Measurements from ENCODE around the gene ENPP1.
"Not testable (repeated sequence)": the region's sequence is repeated elsewhere in the genome, so short reads cannot be mapped to it uniquely, and the experiment has no call there.

Gene ENPP1

DNA sequence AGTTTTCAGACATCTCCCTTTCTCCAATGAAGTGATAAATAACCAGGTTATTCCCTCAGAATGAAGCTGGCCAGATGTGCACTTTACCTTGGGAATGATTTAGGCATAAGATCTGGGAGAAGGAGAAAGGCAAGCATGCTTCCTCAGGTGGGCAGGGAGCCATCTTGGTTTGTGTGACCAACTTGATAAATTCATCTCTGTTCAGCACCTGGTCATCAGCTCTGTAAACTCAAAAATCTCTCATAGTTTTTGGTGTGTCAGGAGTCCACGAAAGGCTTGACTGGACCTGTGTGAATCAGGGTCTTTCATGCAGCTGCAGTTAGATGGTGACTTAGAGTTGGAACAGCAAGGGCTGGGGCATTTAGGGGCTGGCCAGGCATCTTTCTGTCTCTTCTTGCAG lies 24.5 kb downstream of the ENPP1 start:
- DNase-seq: no peak

GRCh38 chr6:131838051-131838450 lies 30.2 kb downstream of the ENPP1 start:
- DNase-seq: no peak

GRCh38 chr6:131839388-131839787 lies 31.6 kb downstream of the ENPP1 start:
- DNase-seq: no peak

DNA sequence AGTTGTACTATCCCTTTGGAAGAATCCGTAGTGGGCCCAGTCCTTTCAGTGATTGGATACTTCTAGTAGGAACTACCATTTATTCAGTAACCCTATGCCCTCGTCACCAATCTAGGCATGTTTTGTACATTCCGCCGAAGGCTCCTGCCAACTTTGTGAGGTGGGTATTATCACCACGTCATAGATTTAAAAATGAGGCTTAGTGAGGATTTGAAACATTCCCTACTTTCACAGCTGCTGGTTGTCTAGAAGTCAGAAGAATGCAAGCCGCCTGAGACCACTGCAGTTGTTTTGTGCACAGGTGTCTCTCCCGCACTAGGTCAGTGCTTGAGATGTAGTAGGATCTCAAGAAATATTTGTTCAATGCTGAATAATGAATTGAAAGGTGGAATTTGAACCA lies 32.6 kb downstream of the ENPP1 start:
- no peak for DNase-seq

DNA sequence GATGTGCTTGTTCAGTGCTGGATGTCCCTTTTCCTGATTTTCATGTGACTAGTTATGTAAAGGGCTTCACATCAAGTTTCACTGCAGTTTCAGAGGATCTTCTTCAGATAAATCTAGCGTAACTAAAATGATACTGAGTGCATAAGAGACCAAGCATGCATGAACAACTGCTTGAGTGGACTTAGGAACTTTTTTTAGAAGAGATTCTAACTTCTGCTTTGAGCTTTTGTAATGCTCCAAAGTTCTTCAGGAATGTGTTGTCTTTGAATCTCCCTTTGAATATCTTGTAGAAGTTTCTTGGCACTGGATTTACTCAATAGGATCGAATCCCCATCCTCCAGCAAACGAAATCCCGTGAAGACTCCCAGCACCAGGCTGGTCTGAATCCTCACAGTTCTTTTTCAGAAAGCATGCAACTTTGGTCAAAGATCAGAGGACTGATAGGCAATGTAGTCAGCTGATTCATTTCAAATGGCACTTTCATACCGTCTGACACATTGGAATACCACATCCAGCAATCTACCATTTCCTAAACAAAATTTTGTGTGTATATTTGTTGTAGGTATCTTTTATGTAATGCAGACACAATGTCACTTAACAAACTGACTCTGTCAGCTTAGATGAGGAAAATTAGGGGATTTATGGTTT lies 33.2 kb downstream of the ENPP1 start:
- DNase-seq: no peak

- no peak for DNase-seq
Observed at GRCh38 chr6:131843768-131844167, 35.9 kb downstream of the ENPP1 start.

DNA sequence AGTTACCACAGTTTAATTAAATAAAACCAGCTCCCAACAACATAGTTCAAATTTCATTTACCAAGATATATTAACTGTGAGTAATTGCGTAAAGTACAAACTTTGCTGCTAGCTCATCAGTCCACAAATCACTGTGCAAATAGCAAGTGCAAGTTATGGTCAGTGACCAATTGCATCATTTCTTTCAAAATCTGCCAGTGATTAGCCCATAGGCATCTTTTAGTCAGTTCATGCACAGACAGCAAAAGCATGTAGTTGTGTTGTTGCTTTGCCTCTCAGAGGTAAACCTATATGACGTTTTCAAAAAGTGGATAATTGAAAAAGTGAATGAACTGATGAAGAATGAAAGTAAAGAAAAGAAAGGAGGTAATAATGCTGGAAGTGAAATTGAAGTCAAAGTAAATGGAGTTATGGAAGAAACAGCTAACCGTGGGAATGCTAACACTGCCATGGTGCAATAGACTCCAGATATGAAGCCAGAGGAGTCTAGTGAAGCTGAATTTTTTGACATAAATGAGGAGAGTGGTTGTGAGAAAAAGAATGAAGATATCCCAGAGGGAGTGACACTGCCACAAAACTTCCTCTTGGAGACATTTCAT lies 36.5 kb downstream of the ENPP1 start:
- no peak for DNase-seq

GRCh38 chr6:131846023-131846663 lies 38.3 kb downstream of the ENPP1 start:
- DNase-seq: no peak

DNA sequence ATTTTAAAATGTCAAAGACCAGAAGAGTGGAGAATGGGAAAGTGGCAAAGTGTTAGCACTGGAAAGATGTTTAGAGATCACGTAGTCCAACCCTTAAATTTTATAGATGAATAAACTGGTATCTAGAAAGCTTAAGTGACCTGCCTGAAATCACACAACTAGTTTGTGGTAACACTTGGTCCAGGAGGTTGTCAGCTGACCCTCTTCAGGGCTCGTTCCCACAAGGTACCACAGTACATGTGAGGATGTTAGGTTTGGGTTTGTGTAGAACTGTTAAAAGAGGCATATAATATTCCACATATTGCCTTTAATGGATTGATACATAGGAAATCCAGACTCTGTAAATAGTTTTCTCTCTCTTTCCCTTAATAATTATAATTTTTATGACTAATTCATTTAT lies 39.1 kb downstream of the ENPP1 start:
- DNase-seq: no peak

GRCh38 chr6:131849799-131850198 lies 42.0 kb downstream of the ENPP1 start:
- no peak for DNase-seq

GRCh38 chr6:131851049-131851769 lies 43.4 kb downstream of the ENPP1 start:
- no peak for DNase-seq

GRCh38 chr6:131852200-131852599 lies 44.4 kb downstream of the ENPP1 start:
- DNase-seq: no peak

GRCh38 chr6:131854803-131855202 lies 47.0 kb downstream of the ENPP1 start:
- DNase-seq: no peak

DNA sequence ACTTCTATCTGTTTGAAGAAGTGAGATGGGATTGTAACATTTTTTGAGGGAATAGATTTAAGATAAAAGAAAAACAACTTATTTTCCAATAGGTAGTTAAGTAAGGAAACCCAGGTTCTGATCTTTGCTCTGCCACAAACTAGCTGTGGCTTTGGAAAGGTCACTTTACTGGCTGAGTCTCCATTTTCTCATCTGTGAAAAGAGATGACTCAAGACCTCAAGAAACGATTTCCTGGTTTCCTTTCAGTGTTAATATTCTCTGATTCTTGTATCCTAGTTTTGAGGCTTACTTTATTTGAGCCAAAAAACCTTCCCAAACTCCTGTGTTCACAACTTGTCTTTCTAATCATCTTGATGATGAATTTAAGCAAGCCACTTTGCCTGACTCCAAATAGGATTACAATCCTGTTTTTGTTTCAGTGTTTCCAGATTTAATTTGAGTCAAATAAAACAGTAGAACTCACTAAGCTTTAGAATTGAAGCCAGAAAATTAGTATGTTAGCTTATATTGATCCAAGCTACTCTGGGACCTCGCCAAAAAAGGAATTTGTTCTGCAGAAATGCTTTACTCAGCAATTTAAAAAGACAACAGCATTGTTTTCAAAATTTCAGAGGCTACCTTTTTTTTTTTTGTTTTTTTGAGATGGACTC lies 51.1 kb downstream of the ENPP1 start:
- DNase-seq: no peak

DNA sequence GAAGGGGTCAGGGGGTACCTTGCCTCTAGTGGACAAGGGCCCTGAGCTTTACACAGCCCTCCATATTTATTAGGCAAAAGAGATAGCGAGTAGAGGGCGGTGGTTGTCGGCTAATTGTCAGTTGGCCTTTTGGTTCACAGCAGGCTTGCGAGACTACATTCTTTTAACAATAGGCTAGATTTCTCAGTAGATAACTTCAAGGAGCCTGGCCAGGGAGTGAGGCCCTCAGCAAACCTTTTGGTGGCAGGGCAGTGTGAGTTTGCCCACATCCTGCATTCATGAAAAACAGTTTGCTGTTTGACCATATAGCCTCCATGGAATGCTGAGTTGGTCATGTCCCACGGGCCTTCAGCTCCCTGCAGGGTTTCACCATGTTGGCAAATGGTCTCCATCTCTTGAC lies 51.8 kb downstream of the ENPP1 start:
- not testable (repeated sequence) for DNase-seq

DNA sequence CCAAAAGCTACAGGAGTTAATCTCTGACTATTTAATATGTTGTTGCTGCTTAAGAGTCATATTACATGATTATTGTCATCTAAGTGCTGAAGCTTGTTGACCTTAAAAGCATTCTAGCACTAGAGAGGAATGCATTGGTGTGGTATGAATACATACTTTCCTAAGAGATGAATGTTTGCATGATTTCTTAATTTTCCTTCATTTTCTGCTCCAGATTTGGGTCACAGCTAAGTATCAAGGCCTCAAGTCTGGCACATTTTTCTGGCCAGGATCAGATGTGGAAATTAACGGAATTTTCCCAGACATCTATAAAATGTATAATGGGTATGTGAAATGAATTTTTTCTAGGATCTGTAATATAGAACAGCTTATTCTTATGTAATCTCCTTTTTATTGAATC lies 53.6 kb downstream of the ENPP1 start:
- no peak for DNase-seq

DNA sequence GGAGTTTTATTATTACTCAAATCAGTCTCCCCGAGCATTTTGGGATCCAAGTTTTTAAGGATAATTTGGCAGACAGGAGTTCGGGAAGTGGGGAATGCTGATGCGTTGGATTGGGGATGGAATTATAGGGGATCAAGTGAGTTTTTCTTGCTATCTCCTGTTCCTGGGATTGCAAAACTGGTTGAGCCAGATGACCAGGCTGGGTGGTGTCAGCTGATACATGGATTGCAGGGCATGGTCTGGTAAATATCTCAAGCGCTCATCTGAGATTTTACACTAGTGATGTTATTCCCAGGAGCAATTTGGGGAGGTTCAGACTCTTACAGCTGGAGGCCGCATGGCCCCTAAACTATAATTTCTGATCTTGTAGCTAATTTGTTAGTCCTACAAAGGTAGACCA lies 54.7 kb downstream of the ENPP1 start:
- no peak for DNase-seq

DNA sequence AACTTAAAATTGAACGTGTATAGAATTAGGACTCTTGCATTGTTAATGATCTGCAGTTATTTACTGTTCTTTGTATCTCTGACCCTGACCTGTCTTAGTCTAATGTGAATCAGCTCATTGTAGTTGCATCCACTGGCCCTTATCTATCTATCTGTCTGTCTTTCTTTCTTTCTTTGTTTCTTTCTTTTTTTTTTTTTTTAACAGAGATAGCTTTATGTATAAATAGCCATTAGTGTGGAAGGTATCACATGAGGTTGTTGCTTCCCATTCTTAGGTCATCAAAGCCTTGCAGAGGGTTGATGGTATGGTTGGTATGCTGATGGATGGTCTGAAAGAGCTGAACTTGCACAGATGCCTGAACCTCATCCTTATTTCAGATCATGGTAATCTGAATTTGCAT lies 59.9 kb downstream of the ENPP1 start:
- no peak for DNase-seq

DNA sequence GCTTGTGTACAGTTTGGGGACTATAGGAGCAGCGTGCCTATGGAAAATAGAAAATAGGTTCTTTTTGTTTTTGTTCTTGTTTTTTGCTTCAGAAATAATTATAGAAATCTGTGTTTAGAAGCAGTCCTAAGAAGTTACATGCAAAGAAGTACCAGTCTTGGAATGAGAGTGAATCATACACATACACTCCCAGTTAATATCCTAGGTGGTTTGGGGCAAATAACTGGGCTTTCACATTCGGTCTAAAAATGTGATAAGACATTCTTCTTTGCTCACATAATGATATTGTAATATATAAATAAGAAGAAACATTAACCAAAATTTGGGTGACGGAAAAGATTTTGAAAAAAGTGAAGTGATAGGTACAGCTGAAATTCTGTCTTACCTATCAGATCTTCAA lies 61.0 kb downstream of the ENPP1 start:
- DNase-seq: no peak

DNA sequence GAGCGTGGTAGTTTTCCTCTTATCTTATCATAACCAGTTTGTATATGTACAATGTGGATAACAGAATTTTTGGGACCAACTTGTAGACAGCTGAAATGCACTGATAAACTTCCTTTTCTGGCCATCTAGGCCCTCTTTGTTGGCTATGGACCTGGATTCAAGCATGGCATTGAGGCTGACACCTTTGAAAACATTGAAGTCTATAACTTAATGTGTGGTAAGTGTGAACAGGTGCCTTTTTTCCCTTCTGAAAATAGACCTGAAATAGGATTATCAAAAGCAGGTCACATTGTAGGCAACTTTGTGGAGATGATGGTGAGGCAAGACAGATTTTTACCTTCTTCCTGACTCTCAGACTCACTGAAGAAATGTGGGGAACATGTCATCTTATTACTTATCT lies 67.8 kb downstream of the ENPP1 start:
- no peak for DNase-seq

DNA sequence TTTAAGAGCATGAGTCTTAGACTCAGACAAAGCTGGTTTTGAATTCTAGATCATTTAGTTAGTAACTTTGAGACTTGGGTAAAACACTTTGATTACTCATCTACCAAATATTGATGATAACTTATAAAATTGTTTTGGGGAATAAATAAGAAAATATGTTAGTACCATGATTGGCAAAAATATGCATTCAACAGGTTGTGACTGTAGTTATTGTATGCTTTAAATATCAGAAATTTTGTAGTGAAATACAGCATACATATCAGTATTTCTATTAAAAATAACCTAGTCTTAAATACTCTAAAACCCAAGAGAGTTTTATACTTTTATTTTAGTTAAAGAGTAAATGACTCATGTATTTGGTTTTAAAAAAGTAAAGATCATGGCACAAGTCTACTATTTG lies 68.7 kb downstream of the ENPP1 start:
- no peak for DNase-seq

DNA sequence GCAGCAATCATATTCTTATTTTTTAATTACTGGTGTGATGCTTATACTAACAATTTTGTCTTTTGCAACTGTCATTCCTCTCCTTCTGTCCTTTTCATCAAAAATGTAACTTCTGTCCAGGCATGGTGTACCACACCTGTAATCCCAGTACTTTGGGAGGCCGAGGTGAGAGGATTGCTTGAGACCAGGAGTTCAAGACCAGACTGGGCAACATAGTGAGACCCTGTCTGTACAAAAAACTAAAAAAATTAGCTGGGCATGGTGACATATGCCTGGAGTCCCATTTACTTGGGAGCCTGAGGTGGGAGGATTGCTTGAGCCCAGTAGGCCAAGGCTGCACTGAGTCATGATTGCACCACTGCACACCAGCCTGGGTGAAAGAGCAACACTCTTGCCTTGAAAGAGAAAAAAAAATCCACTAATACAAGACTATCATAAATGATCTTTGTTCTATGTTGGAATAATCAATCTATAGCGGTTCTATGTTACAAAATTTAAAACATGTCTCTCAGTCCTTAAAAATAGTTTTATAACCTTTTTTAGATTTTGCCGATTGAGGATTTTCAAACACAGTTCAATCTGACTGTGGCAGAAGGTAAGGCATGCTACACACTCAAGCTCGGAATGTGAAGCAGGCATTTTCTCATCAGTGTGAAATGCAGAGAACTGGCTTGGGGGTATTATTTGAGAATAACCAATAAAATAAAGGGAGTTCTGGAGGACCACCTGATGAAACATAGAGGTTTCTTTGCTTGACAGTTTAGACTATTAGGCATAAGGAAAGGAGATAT lies 70.4 kb downstream of the ENPP1 start:
- DNase-seq: no peak

DNA sequence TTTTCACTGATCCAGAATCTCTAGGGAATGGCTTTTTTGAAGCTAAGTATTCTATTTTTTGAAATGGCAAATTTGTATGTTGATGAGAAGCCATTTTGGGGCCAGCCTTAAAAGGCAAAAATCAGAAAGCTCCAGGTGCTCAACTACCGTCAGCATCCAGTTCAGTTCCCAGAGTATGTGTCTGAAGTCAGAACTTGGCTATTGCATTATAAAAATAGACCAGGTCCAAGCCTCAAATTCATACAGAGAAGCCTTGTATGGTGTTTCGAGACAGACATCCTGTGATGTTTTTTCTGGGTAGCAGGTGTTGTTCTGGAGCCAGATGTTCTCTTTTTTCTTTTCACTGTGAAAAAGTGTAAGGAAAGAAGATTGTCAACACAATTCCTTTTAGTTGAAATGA lies 75.2 kb downstream of the ENPP1 start:
- no peak for DNase-seq
